GM19099 (cell line): ENCODE data around the gene SCN5A.

Experiments
- POLR2A ChIP-seq: IDR thresholded peaks from 3 replicates; pipeline ENCODE4 v1.6.1; 2011; ENCODE audit warnings: low read depth; ENCODE audit not compliant: insufficient read length; ENCODE audit errors: extremely low read depth

SCN5A gene

DNA sequence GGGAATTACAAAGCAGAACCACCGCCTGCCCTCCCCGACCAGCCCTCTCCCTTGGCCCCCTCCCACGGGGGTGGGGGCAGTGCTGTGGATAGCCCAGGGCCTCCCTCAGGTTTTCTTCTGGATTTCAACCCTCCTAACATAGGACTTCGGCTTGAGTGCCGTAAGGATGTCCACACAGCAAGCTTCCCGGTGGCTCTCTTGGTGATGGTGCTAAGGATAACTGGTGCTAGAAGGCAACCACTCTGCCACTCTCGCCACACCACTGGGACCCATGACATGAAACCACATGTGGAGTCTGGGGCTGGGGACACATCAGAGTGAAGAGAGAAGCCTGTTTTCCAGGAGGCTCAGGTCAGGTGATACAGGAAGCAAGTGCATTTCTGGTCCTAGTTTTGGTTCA is 35.4 kb downstream of the SCN5A start:
- no peak for TF ChIP-seq POLR2A

GRCh38 chr3:38613426-38613825 is 36.1 kb downstream of the SCN5A start:
- no peak for TF ChIP-seq POLR2A

GRCh38 chr3:38611866-38612265 is 37.6 kb downstream of the SCN5A start:
- no peak for TF ChIP-seq POLR2A

DNA sequence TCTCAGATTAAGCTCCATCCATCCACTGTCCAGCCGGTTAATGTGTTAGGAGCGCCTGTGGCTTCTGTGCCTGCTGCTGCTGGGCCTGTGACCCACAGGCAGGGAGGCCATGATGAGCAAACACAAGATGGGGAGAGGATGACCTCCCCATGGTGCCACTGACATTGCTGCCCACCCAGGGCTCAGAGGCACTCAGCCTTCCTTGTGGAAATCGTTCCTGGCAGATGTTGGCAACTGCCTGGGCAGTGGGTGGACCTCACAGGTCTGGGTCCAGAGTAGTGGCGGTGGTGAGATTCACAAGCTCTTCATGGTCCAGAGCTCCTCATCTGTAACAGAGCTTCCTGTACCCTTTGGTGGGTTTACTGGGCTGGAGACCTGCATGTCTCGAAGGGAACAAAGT is 38.6 kb downstream of the SCN5A start:
- no peak for TF ChIP-seq POLR2A

GRCh38 chr3:38610436-38610835 is 39.1 kb downstream of the SCN5A start:
- TF ChIP-seq POLR2A, result no peak

DNA sequence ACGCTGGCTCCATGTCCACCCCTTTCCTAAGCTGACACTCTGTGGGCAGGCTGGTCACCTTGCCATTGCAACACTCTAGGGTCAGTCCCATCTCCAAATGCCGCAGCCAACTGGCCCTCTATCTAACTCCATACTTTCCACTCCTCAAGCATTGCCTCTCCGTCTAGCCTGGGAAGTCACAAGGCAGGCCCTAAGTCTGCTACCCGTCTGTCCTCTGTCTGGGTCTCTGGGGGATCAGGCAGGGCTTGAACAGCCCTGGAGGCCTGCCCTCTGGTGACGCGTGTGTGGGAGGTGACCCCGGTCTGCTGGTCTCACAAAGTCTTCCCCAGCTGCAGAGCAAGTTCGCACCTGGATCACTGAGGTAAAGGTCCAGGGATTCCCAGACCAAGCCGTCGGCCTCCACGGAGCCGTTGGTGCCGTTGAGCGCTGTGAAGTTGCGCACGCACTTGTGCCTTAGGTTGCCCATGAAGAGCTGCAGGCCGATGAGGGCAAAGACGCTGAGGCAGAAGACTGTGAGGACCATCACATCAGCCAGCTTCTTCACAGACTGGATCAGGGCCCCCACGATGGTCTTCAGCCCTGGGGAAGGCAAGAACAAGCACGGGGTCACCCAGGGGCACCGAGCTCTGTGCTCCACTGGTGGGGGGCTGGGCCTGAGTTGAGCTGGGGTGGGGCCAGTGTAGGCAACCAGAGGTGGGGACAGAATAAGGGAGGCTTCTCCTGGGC is 39.9 kb downstream of the SCN5A start:
- TF ChIP-seq POLR2A, result no peak

- TF ChIP-seq POLR2A, result no peak
These were observed 40.5 kb downstream of the SCN5A start for GRCh38 chr3:38608961-38609360.

GRCh38 chr3:38608086-38608775 is 41.3 kb downstream of the SCN5A start:
- TF ChIP-seq POLR2A, result no peak

- no peak for TF ChIP-seq POLR2A
These were observed 42.9 kb downstream of the SCN5A start for GRCh38 chr3:38606561-38606960.

GRCh38 chr3:38605981-38606380 is 43.5 kb downstream of the SCN5A start:
- TF ChIP-seq POLR2A, result no peak

DNA sequence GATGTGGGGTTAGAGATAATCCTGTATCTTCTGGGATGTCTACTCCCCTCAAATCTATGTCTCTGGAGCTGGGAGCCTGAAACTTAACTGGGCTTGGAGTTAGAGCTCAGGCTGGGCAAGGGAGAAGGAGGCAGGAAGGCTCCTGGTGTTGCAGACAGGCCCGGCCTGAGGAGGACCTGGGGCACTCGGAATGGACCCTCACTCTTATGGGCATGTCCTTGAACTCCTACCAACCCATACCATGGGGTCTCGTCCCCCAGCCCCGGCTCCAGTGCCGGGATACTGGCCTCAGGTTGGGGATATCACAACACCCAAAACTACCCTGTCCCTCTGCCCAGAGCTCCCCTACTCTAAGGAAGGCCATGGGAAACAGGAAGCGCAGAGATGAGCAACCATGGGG is 45.2 kb downstream of the SCN5A start:
- no peak for TF ChIP-seq POLR2A

DNA sequence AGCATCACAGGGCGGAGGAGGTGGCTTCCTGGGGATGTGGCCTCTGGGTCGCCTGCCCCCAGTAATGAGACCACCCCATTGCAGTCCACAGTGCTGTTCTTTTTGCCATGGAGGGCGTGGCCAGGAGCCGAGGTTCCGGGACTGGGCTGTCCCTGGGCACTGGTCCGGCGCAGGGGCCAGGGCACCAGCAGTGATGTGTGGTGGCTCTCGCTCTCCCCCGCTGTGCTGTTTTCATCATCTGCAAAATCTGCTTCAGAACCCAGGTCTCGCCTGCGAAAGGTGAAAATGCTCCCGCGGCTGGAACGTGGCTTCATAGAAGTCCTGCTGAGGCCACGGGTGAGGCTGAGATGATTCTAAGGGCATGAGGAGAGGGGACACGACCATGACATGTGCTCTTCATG is 45.8 kb downstream of the SCN5A start:
- no peak for TF ChIP-seq POLR2A

- TF ChIP-seq POLR2A, result no peak
These were observed 46.8 kb downstream of the SCN5A start for GRCh38 chr3:38602576-38603250.

- TF ChIP-seq POLR2A, result no peak
These were observed 47.4 kb downstream of the SCN5A start for GRCh38 chr3:38601956-38602550.

DNA sequence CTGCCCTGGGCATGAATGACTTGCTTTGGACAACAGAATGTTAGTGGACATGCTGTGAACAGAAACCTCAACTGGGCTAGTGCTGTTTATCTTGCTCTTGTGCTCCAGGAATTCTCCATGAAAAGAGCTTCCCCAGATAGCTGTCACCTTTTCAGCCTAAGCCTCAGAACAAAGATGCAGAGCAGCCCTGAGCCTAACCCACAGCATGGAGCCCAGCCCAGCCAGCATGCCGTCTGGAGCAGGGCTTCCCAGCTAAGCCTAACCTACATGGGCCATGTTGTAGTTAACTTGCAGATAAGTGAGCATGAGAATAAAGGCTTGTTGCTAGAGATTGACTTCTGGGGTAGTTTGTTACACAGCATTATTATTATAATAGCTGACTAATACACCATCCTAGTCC is 48.9 kb downstream of the SCN5A start:
- TF ChIP-seq POLR2A, result no peak

DNA sequence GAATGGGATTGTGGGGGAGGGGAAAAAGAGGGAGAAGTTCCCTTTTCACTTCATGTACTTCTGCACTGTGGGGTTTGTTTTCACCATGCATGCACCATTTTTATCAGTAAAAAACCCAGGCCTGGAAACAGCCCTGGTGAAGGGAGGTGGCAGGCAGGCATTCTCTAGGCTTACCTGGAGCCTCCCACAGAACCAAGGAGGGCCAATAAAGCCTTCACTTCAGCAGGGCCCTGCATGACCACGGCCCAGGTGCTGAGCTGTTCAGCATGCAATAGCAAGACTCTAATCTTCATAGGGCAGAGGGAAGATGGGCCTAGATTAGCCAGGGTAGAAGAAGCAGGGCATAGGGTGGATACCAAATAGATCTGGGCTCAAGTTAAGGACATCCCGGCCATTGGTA is 49.6 kb downstream of the SCN5A start:
- no peak for TF ChIP-seq POLR2A

DNA sequence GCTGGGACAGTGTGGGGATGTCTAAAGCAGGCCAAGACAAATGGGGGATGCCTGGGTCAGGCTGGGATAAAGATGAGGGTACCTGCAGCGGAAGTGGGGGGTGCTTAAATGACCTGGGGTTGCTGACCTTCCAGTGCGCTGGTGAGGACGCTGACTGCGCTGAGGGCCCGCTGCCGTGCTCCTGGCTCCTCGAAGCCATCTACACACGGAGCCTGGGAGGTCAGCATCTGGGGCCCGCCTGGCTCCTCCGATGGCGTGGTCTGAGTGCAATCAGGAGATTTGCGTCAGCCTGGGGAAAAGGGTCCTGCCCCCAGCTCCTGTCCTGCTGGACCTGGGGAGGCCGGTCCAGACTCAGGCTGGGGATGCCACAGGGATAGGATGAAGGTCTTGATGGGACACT is 50.7 kb downstream of the SCN5A start:
- TF ChIP-seq POLR2A, result no peak
